Epidermal melanocyte (primary cell): ENCODE data around the gene ENTPD6.
"Not testable (repeated sequence)": the region's sequence is repeated elsewhere in the genome, so short reads cannot be mapped to it uniquely, and the experiment has no call there.

Experiments used
- DNase-seq: peaks from one replicate; pipeline ENCODE4 v3.0.0; 2011; ENCODE audit warnings: low spot score; ENCODE audit not compliant: insufficient read length

Gene ENTPD6

GRCh38 chr20:25254986-25255680 is 59.6 kb downstream of the ENTPD6 start:
- DNase-seq: no peak

GRCh38 chr20:25256226-25256859 is 60.8 kb downstream of the ENTPD6 start:
- no peak for DNase-seq

GRCh38 chr20:25257130-25257529 is 61.6 kb downstream of the ENTPD6 start:
- no peak for DNase-seq

GRCh38 chr20:25257756-25258475 is 62.4 kb downstream of the ENTPD6 start:
- no peak for DNase-seq

- no peak for DNase-seq
Measured at GRCh38 chr20:25258476-25258805, 62.9 kb downstream of the ENTPD6 start.

- DNase-seq: no peak
Measured at GRCh38 chr20:25258828-25259227, 63.3 kb downstream of the ENTPD6 start.

GRCh38 chr20:25259358-25259757 is 63.8 kb downstream of the ENTPD6 start:
- no peak for DNase-seq

- no peak for DNase-seq
Measured at GRCh38 chr20:25259788-25260254, 64.3 kb downstream of the ENTPD6 start.

GRCh38 chr20:25260770-25261437 is 65.4 kb downstream of the ENTPD6 start:
- DNase-seq: not testable (repeated sequence)

GRCh38 chr20:25269057-25269832 is 73.7 kb downstream of the ENTPD6 start:
- DNase-seq: no peak

- DNase-seq: no peak
Measured at GRCh38 chr20:25269833-25270170, 74.3 kb downstream of the ENTPD6 start.

- DNase-seq: no peak
Measured at GRCh38 chr20:25270829-25271251, 75.3 kb downstream of the ENTPD6 start.

GRCh38 chr20:25271486-25272222 is 76.1 kb downstream of the ENTPD6 start:
- no peak for DNase-seq

GRCh38 chr20:25272223-25273000 is 76.9 kb downstream of the ENTPD6 start:
- DNase-seq: no peak

GRCh38 chr20:25273046-25273445 is 77.5 kb downstream of the ENTPD6 start:
- no peak for DNase-seq

- DNase-seq: no peak
Measured at GRCh38 chr20:25273541-25274358, 78.2 kb downstream of the ENTPD6 start.

- DNase-seq: no peak
Measured at GRCh38 chr20:25274481-25274880, 79.0 kb downstream of the ENTPD6 start.

GRCh38 chr20:25274891-25275812 is 79.6 kb downstream of the ENTPD6 start:
- DNase-seq: no peak
